ENCODE measurements around the gene UBE2D1. TPM values are rescaled to one million over a fixed set of nuclear protein-coding genes. Genes with fewer than 3 reads are reported as not detected.

Gene UBE2D1
- total and polyA plus RNA-seq, 2 of the 8 experiments (the other 6 are each of a cell fraction or from before 2014, with no cell fraction given): 21.2 to 33.5 TPM

- TF ChIP-seq RFX5 (IDR thresholded peaks at IDR 0.05; ENCODE audit: borderline replicate concordance, low read depth, low read length): no peak
- no peak for TF ChIP-seq PHF8 (conservative IDR thresholded peaks at IDR 0.05; ENCODE audit: low read depth, low read length)
- TF ChIP-seq MAX (IDR thresholded peaks at IDR 0.05): no peak
- no peak for TF ChIP-seq TBP (IDR thresholded peaks at IDR 0.05; ENCODE audit: low read depth, low read length)
- no peak for TF ChIP-seq BACH1 (IDR thresholded peaks at IDR 0.05; ENCODE audit: low read length)
- TF ChIP-seq, protein P1, sequence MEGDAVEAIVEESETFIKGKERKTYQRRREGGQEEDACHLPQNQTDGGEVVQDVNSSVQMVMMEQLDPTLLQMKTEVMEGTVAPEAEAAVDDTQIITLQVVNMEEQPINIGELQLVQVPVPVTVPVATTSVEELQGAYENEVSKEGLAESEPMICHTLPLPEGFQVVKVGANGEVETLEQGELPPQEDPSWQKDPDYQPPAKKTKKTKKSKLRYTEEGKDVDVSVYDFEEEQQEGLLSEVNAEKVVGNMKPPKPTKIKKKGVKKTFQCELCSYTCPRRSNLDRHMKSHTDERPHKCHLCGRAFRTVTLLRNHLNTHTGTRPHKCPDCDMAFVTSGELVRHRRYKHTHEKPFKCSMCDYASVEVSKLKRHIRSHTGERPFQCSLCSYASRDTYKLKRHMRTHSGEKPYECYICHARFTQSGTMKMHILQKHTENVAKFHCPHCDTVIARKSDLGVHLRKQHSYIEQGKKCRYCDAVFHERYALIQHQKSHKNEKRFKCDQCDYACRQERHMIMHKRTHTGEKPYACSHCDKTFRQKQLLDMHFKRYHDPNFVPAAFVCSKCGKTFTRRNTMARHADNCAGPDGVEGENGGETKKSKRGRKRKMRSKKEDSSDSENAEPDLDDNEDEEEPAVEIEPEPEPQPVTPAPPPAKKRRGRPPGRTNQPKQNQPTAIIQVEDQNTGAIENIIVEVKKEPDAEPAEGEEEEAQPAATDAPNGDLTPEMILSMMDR (IDR thresholded peaks at IDR 0.05; ENCODE audit: control extremely low read depth in 1 of 3, insufficient read depth in 1 of 3, low read depth in 1 of 3, low read length in 3 of 3): no peak
- TF ChIP-seq NANOG (IDR thresholded peaks at IDR 0.05; ENCODE audit: insufficient read depth, low read depth, low read length, poor library complexity, severe bottlenecking): no peak
- TF ChIP-seq EGR1 (IDR thresholded peaks at IDR 0.05; ENCODE audit: borderline replicate concordance, low read depth, low read length): no peak
- TF ChIP-seq RAD21 (IDR thresholded peaks at IDR 0.05 in 1 of 2, conservative IDR thresholded peaks at IDR 0.05 in 1 of 2; ENCODE audit: low read depth in 2 of 2, low read length in 2 of 2): no peak
These were observed 17.1 kb downstream of the UBE2D1 start (continued) for GRCh38 chr10:58351616-58352578.

Measured in H1 (cell line).